Panc1 (cell line): ENCODE data around the gene TMEM151A. TPM values are rescaled to one million over a fixed set of nuclear protein-coding genes. Genes with fewer than 3 reads are reported as not detected.

Experiments used
- ATAC-seq: fragments of 200-7000 bp; cut with Tn5 transposase; 2 replicates; pipeline ENCODE4 v1.9.1; 2020; ENCODE audit warnings: mild to moderate bottlenecking, moderate library complexity
- BruUV-seq: library from RNA; stranded (reverse); fragments of 400-500 nt; replicated peaks from 2 replicates; lab custom pipeline; 2021; lab: Mats Ljungman, UMichigan
- CTCF ChIA-PET: fragments of 300-600 bp; sonication (Branson Sonifier 250); formaldehyde crosslinking; loops from one replicate; lab custom pipeline; 2022; ENCODE audit warnings: antibody characterized with exemption; lab: Charles Lee
- POLR2A ChIA-PET: fragments of 300-600 bp; sonication (Branson Sonifier 250); formaldehyde crosslinking; loops from one replicate; lab custom pipeline; 2022; ENCODE audit warnings: antibody characterized with exemption; lab: Charles Lee
- DNase-seq: peaks from one replicate; pipeline ENCODE4 v3.0.0-alpha.2; 2010; ENCODE audit warnings: low read depth, low spot score
- H3K27ac ChIP-seq: 2 replicates; pipeline ENCODE4 v1.5.1; 2011; ENCODE audit warnings: mild to moderate bottlenecking, low read length, inconsistent platforms
- H3K27me3 ChIP-seq: fragments of 200-500 bp; sonication (Bioruptor generic); 2 replicates; pipeline ENCODE4 v1.6.0; 2014; ENCODE audit warnings: low read length, inconsistent platforms; ENCODE audit not compliant: control insufficient read depth, insufficient read depth
- H3K36me3 ChIP-seq: fragments of 200-500 bp; sonication (Bioruptor generic); 2 replicates; pipeline ENCODE4 v1.5.1; 2014; ENCODE audit warnings: inconsistent platforms, mild to moderate bottlenecking, low read length, moderate library complexity; ENCODE audit not compliant: control insufficient read depth, insufficient read depth
- H3K4me1 ChIP-seq: 2 replicates; pipeline ENCODE4 v1.5.1; 2011; ENCODE audit warnings: inconsistent platforms, mild to moderate bottlenecking, low read length, moderate library complexity; ENCODE audit not compliant: control insufficient read depth, insufficient read depth
- H3K4me3 ChIP-seq, 2 experiments: 2 replicates each; pipeline ENCODE4 v1.5.1; 2011 to 2012; ENCODE audit warnings: low read depth in 2 of 2, low read length in 2 of 2, mild to moderate bottlenecking in 2 of 2, inconsistent platforms in 1 of 2, moderate library complexity in 1 of 2
- H3K9me3 ChIP-seq: fragments of 200-500 bp; sonication (Bioruptor generic); 2 replicates; pipeline ENCODE4 v1.5.1; 2014; ENCODE audit warnings: low read depth, mild to moderate bottlenecking, inconsistent platforms, low read length, moderate library complexity; ENCODE audit not compliant: control insufficient read depth, insufficient read depth
- POLR2AphosphoS5 ChIP-seq: IDR thresholded peaks from 2 replicates; pipeline ENCODE4 v1.6.1; 2012; ENCODE audit warnings: mild to moderate bottlenecking, low read depth, low read length, moderate library complexity
- SIN3A ChIP-seq: IDR thresholded peaks from 2 replicates; pipeline ENCODE4 v1.6.1; 2012; ENCODE audit warnings: low read depth, mild to moderate bottlenecking, low read length, moderate library complexity, borderline replicate concordance; ENCODE audit not compliant: insufficient read depth
- TCF7L2 ChIP-seq: IDR thresholded peaks from 2 replicates; pipeline ENCODE4 v1.6.1; 2011; ENCODE audit warnings: mild to moderate bottlenecking, low read depth, low read length, inconsistent platforms
- in situ Hi-C: cut with HindIII; loops from 2 replicates; pipeline ENCODE4 v1.10.0; 2016; ENCODE audit warnings: low sequenced_read_pairs, low pct_unique_long_range_greater_than_20kb
- intact Hi-C: fragments of 100-400 bp; cut with micrococcal nuclease; formaldehyde crosslinking; loops from one replicate; pipeline ENCODE4 v1.10.0; 2022; ENCODE audit not compliant: unreplicated experiment
- total RNA-seq: library from RNA; stranded (reverse); gene quantifications from one replicate; pipeline ENCODE4 v1.2.1, GENCODE V29; 2021; ENCODE audit not compliant: unreplicated experiment
- TF ChIP-seq, protein P1 (sequence below), 2 experiments: IDR thresholded peaks; 2 replicates each; pipeline ENCODE4 v1.6.1; 2011 to 2012; ENCODE audit warnings: low read depth in 2 of 2, control low read depth in 1 of 2, low read length in 1 of 2, mild to moderate bottlenecking in 1 of 2, moderate library complexity in 1 of 2; ENCODE audit not compliant: insufficient read depth in 1 of 2
- TF ChIP-seq, protein P2 (sequence below): fragments of 450-650 bp; IDR thresholded peaks from 2 replicates; pipeline ENCODE4 v1.5.1; 2017; ENCODE audit warnings: mild to moderate bottlenecking

The TMEM151A gene
- total RNA-seq, 1 experiment from 2014 or later = 11.0 TPM

DNA sequence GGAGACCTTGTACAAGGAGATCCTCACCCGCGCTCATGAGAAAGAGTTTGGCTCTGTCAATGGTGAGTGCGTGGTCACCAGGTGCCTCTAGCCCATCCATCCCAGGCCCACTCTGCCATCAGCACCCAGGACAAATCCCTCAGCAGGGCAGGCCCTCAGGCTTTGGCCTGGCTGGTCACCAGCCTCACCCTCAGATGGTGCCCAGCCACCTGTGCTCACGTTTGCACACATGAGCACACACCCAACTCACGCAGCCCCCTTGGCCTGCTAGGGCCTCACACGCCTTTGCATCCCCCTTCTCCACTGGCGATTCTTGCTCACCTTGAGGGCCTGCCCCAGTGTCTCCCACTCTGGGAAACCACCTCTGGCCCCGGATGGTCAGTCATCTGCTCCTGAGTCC is 27.3 kb upstream of the TMEM151A start:
- DNase-seq (no peak), ATAC-seq (no peak)
- 0 out of 2 replicates have a peak, but pooled peaks cover 4% of the 10 kb centered on the region for H3K36me3 ChIP-seq
- CTCF ChIA-PET = interaction anchor here (0.6 kb wide), 1 partner anchor 183 kb away, joined by 11 read pairs; no protein-coding TSS in a partner anchor
- no peak overlapping the region for H3K4me3 ChIP-seq
- no peaks in the 10 kb centered on the region for H3K27me3 ChIP-seq
- TF ChIP-seq, protein P1, sequence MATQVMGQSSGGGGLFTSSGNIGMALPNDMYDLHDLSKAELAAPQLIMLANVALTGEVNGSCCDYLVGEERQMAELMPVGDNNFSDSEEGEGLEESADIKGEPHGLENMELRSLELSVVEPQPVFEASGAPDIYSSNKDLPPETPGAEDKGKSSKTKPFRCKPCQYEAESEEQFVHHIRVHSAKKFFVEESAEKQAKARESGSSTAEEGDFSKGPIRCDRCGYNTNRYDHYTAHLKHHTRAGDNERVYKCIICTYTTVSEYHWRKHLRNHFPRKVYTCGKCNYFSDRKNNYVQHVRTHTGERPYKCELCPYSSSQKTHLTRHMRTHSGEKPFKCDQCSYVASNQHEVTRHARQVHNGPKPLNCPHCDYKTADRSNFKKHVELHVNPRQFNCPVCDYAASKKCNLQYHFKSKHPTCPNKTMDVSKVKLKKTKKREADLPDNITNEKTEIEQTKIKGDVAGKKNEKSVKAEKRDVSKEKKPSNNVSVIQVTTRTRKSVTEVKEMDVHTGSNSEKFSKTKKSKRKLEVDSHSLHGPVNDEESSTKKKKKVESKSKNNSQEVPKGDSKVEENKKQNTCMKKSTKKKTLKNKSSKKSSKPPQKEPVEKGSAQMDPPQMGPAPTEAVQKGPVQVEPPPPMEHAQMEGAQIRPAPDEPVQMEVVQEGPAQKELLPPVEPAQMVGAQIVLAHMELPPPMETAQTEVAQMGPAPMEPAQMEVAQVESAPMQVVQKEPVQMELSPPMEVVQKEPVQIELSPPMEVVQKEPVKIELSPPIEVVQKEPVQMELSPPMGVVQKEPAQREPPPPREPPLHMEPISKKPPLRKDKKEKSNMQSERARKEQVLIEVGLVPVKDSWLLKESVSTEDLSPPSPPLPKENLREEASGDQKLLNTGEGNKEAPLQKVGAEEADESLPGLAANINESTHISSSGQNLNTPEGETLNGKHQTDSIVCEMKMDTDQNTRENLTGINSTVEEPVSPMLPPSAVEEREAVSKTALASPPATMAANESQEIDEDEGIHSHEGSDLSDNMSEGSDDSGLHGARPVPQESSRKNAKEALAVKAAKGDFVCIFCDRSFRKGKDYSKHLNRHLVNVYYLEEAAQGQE (IDR thresholded peaks at IDR 0.05; ENCODE audit: insufficient read depth in 1 of 2, low read depth in 2 of 2, low read length in 1 of 2) = no peak
- no peak for TF ChIP-seq TCF7L2
- TF ChIP-seq, protein P2, sequence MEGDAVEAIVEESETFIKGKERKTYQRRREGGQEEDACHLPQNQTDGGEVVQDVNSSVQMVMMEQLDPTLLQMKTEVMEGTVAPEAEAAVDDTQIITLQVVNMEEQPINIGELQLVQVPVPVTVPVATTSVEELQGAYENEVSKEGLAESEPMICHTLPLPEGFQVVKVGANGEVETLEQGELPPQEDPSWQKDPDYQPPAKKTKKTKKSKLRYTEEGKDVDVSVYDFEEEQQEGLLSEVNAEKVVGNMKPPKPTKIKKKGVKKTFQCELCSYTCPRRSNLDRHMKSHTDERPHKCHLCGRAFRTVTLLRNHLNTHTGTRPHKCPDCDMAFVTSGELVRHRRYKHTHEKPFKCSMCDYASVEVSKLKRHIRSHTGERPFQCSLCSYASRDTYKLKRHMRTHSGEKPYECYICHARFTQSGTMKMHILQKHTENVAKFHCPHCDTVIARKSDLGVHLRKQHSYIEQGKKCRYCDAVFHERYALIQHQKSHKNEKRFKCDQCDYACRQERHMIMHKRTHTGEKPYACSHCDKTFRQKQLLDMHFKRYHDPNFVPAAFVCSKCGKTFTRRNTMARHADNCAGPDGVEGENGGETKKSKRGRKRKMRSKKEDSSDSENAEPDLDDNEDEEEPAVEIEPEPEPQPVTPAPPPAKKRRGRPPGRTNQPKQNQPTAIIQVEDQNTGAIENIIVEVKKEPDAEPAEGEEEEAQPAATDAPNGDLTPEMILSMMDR = no peak
- no peak for TF ChIP-seq POLR2AphosphoS5
- TF ChIP-seq SIN3A = no peak
- H3K27ac ChIP-seq = no peak overlapping the region
- BruUV-seq = no TSS peak
- H3K4me1 ChIP-seq = peaks cover 12% of the 10 kb centered on the region
- H3K9me3 ChIP-seq = no peaks in the 10 kb centered on the region
- POLR2A ChIA-PET = no interaction called here
- in situ Hi-C loops = no loop called here
- intact Hi-C loops = no loop called here

DNA sequence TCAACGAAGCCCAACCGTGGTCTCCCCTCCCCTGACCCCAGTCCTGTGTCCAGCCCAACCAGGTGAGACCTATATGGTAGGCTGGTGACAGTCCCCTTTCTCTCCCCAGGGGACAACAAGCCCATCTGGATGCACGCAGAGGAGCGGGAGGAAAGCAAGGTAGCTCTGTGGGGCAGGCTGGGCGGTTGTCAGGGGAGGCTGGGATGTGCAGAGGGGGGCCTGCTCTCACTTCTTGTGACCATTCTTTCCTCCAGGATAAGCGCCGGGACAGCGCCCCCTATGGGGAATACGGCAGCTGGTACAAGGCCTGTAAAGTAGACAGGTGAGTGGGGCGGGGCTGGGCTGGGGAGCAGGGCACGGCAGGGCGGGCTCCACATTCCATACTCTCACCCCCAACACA is 26.8 kb upstream of the TMEM151A start:
- DNase-seq = no peak
- ATAC-seq = no peak

More for the DNA sequence above, 26.8 kb upstream of the TMEM151A start:
- CTCF ChIA-PET = interaction anchor here (0.6 kb wide), 1 partner anchor 183 kb away, joined by 11 read pairs; no protein-coding TSS in a partner anchor
- TF ChIP-seq, protein P2 = peak; percentile 84; the same call in 1 of the 2 replicates
- TF ChIP-seq, protein P1 (IDR thresholded peaks at IDR 0.05; ENCODE audit: insufficient read depth in 1 of 2, low read depth in 2 of 2, low read length in 1 of 2) = no peak
- intact Hi-C loops = no loop called here
- no peak overlapping the region for H3K27ac ChIP-seq
- H3K4me1 ChIP-seq = peaks cover 12% of the 10 kb centered on the region
- no peaks in the 10 kb centered on the region for H3K9me3 ChIP-seq
- BruUV-seq = no TSS peak
- no peaks in the 10 kb centered on the region for H3K27me3 ChIP-seq
- POLR2A ChIA-PET = no interaction called here
- H3K36me3 ChIP-seq = 0 out of 2 replicates have a peak, but pooled peaks cover 4% of the 10 kb centered on the region
- H3K4me3 ChIP-seq = no peak overlapping the region
- in situ Hi-C loops = no loop called here
